Lung microvascular endothelial cell (primary cell): ENCODE measurements around the gene KIAA0232. TPM values are rescaled to one million over a fixed set of nuclear protein-coding genes. Genes with fewer than 3 reads are reported as not detected.
"Not testable (repeated sequence)": the region's sequence is repeated elsewhere in the genome, so short reads cannot be mapped to it uniquely, and the experiment has no call there.

Experiments used
- DNase-seq, 2 donors: peaks; one replicate each; pipeline versions ENCODE4 v3.0.0 to v3.0.0-alpha.2; 2010; ENCODE audit warnings: low read depth in 2 of 2
- total RNA-seq: library from RNA; depleted of rRNA; stranded (reverse); fragments of >200 nt; gene quantifications from 2 replicates; pipeline ENCODE4 v1.2.1, GENCODE V29; 2014

KIAA0232 gene
- total RNA-seq, 1 donor from 2014 or later, result 10.9 TPM

GRCh38 chr4:6775746-6776145, 6.8 kb upstream of the KIAA0232 start:
- DNase-seq, result no peak

- DNase-seq, result no peak
These were observed 5.4 kb upstream of the KIAA0232 start for GRCh38 chr4:6776920-6777635.

- DNase-seq, result no peak
These were observed 4.8 kb upstream of the KIAA0232 start for GRCh38 chr4:6777636-6778281.

GRCh38 chr4:6778435-6778834, 4.1 kb upstream of the KIAA0232 start:
- DNase-seq, result no peak

DNA sequence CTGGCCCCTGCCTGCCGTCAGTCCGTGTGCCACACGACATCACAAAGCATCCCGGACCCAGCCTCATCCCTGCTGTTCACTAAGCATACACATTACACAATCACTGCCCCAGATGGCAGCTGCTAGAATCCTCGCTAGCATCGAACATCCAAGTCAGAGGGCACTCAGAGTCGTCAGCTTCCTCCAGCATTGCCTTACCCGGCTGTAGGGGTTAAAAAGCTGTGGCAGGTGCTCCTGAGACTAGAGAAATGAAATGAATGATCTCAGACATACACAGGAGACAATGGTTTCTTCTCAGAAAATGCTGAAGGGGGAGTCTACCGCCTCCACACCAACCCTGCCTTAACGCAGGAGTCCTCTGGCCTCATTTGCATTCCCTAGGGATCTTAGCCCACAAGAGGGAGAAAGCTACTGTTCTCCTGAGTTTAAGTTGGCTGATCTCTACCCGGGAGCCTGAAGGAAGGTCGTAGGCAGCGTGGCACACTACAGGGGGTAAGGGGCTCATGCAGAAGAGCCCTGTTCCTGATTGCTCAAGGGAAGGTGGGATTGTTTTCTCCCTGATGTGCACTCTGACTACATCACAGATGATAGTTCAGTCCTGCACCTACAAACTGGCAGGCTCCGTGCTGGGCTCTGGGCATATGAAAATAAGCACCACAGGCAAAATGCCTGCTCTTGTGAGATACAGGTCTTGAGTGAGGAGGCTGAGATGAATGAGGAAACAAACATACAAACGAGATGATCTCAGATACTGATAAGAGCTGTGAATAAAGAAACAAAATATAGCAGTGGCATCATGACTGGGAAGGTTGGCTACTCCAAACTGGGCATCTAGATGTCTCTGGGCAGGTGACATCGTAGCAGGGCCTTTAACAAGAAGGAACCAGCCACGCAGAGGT, 2.6 kb upstream of the KIAA0232 start:
- no peak for DNase-seq

- DNase-seq, result no peak
These were observed 1.4 kb upstream of the KIAA0232 start for GRCh38 chr4:6781113-6781512.

DNA sequence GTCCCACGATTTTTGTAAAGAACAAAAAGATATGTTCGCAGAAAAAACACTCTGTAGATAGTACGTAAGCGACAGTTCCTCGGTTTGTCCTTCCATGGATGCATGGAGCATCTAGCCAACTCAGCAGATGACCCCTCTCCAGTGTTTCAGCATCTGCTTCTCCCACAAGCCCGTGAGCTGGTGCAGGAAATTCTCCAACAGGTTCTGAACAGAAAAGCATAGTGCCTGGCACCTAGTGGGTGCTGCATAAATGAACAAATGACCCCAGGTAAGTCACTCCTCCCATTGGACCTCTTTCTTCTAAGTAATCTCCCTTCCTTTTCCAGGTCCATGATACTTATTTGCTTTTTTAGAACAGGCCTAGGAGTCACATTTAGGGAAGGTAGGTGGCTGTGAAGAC, 966 bp upstream of the KIAA0232 start:
- DNase-seq, result no peak

DNA sequence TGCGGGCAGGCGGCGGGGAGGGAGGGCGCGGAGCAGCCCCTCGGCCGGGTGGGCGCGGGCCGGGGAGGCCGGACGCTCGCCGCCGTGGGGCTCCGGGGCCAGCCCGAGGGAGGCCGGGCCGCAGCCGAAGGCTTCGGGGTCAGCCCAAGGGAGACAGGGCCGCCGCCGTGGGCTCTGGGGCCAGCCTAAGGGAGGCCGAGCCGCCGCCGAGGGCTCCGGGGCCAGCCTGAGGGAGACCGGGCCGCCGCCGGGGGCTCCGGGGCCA, 251 bp downstream of the KIAA0232 start:
- no peak for DNase-seq

GRCh38 chr4:6783111-6783981, 819 bp downstream of the KIAA0232 start:
- DNase-seq, result peak; percentile 86 to 92

DNA sequence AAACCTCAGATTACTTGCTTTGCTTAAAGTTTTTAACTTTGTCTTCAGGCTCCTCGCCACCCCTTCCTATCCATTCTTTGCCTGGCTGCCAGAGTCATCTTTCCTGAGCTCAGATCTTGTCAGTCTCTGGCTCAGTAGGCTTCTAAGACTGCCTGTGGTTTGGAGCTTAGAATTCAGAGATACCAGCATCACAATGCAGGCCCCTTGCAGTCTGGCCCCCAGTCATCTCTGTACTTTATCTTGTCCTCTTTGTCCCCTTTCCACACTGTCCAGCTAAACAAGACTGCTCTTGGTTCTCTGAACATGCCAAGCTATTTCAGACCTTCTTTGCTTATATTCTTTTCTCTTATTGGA, 3.0 kb downstream of the KIAA0232 start:
- no peak for DNase-seq

GRCh38 chr4:6788123-6788522, 5.6 kb downstream of the KIAA0232 start:
- no peak for DNase-seq

- DNase-seq, result not testable (repeated sequence)
These were observed 8.7 kb downstream of the KIAA0232 start for GRCh38 chr4:6791245-6791644.

DNA sequence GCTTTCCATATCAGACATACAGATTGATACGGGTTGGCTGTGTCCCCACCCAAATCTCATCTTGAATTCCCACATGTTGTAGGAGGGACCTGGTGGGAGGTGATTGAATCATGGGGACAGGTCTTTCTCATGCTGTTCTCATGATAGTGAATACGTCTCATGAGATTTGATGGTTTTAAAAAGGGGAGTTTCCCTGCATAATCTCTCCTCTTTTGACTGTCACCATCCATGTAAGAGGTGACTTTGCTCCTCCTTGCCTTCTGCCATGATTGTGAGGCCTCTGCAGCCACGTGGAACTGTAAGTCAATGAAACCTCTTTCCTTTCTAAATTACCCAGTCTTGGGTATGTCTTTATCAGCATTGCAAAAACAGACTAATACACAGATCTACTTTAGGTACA, 9.3 kb downstream of the KIAA0232 start:
- DNase-seq, result not testable (repeated sequence)

GRCh38 chr4:6794189-6794588, 11.7 kb downstream of the KIAA0232 start:
- DNase-seq, result no peak

DNA sequence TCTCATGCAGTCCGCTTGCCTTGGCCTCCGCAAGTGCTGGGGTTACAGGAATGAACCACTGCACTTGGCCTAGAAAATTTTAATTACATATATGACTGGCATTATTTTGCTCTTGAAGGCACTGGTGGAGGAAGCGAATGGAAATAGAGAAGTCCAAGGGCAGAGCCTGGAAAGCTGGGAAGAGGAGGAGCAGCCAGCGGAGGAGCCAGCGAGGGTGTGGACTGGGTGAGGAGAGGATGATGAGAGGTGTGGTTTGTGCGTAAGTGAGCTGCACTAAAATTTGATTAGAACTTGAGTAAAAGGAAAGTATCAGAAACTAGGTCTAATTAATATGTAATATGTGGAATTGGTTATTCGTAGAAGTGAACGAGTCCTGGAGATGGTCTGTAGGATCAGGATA, 13.3 kb downstream of the KIAA0232 start:
- DNase-seq, result no peak

GRCh38 chr4:6797368-6797767, 14.8 kb downstream of the KIAA0232 start:
- DNase-seq, result not testable (repeated sequence)

DNA sequence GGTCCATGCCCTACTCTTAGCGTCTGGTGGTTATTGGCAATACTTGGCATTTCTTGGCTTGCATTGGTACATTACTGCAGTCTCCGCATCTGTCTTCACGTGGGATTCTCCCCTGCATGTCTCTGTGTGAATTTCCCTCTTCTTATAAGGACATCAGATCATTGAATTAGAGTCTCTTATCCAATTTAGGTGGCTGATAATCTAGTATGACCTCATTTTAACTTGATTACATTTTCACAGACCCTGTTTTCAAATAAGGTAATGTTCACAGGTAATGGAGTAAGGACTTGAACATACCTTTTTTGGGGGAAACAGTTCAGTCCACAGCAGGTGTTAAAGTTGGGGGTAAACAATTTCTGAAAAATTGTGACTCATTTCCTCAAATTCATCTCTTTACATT, 16.6 kb downstream of the KIAA0232 start:
- no peak for DNase-seq

DNA sequence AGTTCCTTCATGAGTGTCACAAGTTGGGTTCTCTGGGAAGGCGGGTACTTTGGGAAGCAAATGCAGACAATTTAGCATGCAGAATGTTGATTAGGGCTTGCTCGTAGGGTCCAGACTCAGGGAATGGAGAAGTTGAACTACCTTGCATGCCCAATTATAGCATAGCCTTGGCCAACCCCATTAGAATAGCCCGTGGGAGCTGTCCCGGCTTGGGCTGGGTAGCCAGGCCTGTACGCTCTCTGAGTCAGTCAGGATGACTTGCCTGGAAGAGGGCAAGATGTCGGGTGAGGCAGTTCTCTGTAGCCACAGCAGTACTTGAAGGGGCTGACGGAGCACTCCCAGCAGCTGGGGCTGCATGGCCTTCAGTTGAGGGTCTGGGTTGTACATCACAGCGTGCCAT, 19.5 kb downstream of the KIAA0232 start:
- no peak for DNase-seq

DNA sequence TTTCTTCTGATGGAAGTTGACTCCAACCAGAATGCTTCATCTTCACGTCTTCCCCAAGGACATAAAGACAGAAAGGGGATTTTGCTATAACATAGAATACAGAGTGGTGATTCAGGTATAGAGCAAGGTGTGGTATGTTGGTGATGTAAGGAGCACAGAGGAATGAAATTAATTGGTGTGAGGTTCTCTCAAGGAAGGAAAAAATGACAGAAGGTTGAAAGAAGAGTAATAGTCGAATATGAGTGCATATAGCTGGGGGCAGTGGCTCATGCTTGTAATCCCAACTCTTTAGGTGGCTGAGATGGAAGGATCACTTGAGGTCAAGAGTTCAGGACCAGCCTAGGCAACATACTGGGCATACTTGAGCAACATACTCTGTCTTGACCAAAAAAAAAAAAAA, 20.1 kb downstream of the KIAA0232 start:
- no peak for DNase-seq

GRCh38 chr4:6803246-6803645, 20.7 kb downstream of the KIAA0232 start:
- no peak for DNase-seq

DNA sequence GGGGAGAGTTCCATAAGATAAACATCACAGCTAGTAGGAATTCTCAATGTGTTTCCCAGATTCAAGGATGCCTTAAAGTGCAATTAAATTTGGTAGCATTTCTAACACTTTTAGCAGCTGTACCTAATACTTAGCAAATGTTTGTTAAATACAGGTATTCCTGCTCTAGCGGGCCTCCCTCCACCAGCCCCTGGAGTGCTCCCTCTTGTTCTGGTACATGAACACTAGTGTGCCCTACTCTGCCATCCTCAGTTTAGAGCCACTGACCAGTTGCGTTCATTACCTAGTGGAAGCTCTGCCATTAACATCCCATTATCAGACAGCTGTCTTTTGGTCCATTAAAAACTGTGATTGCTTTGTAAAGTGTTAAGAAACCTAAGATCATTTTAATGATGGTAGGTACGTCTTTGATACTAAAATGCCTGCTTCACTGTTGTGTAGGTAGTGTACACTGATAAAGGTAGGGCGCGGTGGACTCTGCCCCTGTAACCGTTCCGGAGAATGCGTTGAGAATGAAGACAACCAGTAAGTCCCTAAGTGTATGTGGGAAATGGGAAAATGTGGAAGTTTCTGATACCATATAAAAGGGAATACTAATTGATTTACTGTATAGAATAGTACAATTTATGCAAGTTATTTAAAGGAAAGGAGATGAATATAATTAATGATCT, 21.7 kb downstream of the KIAA0232 start:
- no peak for DNase-seq
